K562 (cell line): ENCODE data around the gene HLA-E. TPM values are rescaled to one million over a fixed set of nuclear protein-coding genes. Genes with fewer than 3 reads are reported as not detected.

Source experiments
- ATAC-seq: fragments of 200-7000 bp; cut with Tn5 transposase; 3 replicates; pipeline ENCODE4 v1.9.1; 2020; ENCODE audit warnings: moderate library complexity
- BruUV-seq: library from RNA; stranded (reverse); fragments of 400-500 nt; replicated peaks from 2 replicates; lab custom pipeline; 2021; lab: Mats Ljungman, UMichigan
- CTCF ChIA-PET: fragments of 300-600 bp; formaldehyde crosslinking; extraction: SDS; loops from one replicate; lab custom pipeline; 2021; ENCODE audit warnings: low intra/inter-chr PET ratio; lab: Yijun Ruan, JAX
- POLR2A ChIA-PET: fragments of 300-600, 350-650 bp; sonication (Branson Sonifier 250); formaldehyde crosslinking; extraction: SDS; loops from one replicate; lab custom pipeline; 2021; ENCODE audit warnings: antibody characterized with exemption, inconsistent platforms; lab: Yijun Ruan, JAX
- DNase-seq, 4 experiments: peaks; one replicate each; pipeline versions ENCODE4 v3.0.0 to v3.0.0-alpha.2; 2011 to 2018; ENCODE audit warnings: low spot score in 3 of 4, mixed read lengths in 3 of 4; ENCODE audit errors: extremely low read depth in 1 of 4
- FAIRE-seq: peaks from 2 replicates; lab custom pipeline; 2011; peaks lifted over from hg19 to GRCh38; lab: Jason Lieb, UNC
- H2AFZ ChIP-seq: 2 replicates; pipeline ENCODE4 v1.6.0; 2011; ENCODE audit warnings: low read depth, low read length, control low read depth, inconsistent platforms
- H3K27ac ChIP-seq: fragments of 200-600 bp; 3 replicates; pipeline ENCODE4 v1.8.0; 2011; ENCODE audit warnings: low read depth, mild to moderate bottlenecking, control low read depth, inconsistent platforms, low read length, moderate library complexity, mixed read lengths; ENCODE audit errors: extremely low read depth
- H3K27me3 ChIP-seq, 2 experiments: fragments of 300-600 bp in 1 of 2; 2 replicates in 1 of 2; 3 replicates in 1 of 2; pipeline versions ENCODE4 v1.6.0 to v1.8.0; 2011; ENCODE audit warnings: inconsistent platforms in 2 of 2, low read length in 2 of 2, mild to moderate bottlenecking in 1 of 2, mixed read lengths in 1 of 2, moderate library complexity in 1 of 2; ENCODE audit not compliant: control insufficient read depth in 2 of 2, insufficient read depth in 2 of 2
- H3K36me3 ChIP-seq: fragments of 300-600 bp; 3 replicates; pipeline ENCODE4 v1.8.0; 2011; ENCODE audit warnings: mild to moderate bottlenecking, low read length, inconsistent platforms; ENCODE audit not compliant: control insufficient read depth, insufficient read depth
- H3K4me1 ChIP-seq, 2 experiments: fragments of 200-600 bp in 1 of 2; replicated peaks in 1 of 2; 2 replicates in 1 of 2; 3 replicates in 1 of 2; pipeline versions ENCODE4 v1.5.1 to v1.8.0; 2011; ENCODE audit warnings: inconsistent platforms in 2 of 2, low read length in 2 of 2, mild to moderate bottlenecking in 1 of 2, mixed read lengths in 1 of 2, moderate library complexity in 1 of 2; ENCODE audit not compliant: control insufficient read depth in 2 of 2, insufficient read depth in 2 of 2
- H3K4me2 ChIP-seq: 2 replicates; pipeline ENCODE4 v1.6.1; 2011; ENCODE audit warnings: low read length, control low read depth, inconsistent platforms, mixed read lengths; ENCODE audit not compliant: insufficient read depth
- H3K4me3 ChIP-seq: fragments of 200-600 bp; sonication (generic), shearing (Covaris generic); 2 replicates; pipeline ENCODE4 v1.5.1; 2016; ENCODE audit warnings: control low read depth, inconsistent platforms
- H3K79me2 ChIP-seq: fragments of 200-600 bp; 3 replicates; pipeline ENCODE4 v1.8.0; 2011; ENCODE audit warnings: low read length, inconsistent platforms; ENCODE audit not compliant: control insufficient read depth, insufficient read depth
- H3K9ac ChIP-seq, 2 experiments: 2 replicates each; pipeline versions ENCODE4 v1.6.0 to v1.6.1; 2011; ENCODE audit warnings: low read depth in 2 of 2, low read length in 2 of 2, control low read depth in 1 of 2, inconsistent platforms in 1 of 2, mild to moderate bottlenecking in 1 of 2, mixed read lengths in 1 of 2; ENCODE audit not compliant: insufficient read depth in 1 of 2
- H3K9me1 ChIP-seq: one replicate; pipeline ENCODE4 v1.6.0; 2011; ENCODE audit warnings: inconsistent platforms, mild to moderate bottlenecking, low read length, moderate library complexity; ENCODE audit not compliant: control insufficient read depth, insufficient read depth
- H3K9me3 ChIP-seq: replicated peaks from 2 replicates; pipeline ENCODE4 v1.5.1; 2011; ENCODE audit warnings: low read depth, low read length, inconsistent platforms; ENCODE audit not compliant: control insufficient read depth, insufficient read depth
- H4K20me1 ChIP-seq: replicated peaks from 2 replicates; pipeline ENCODE4 v1.6.1; 2011; ENCODE audit warnings: low read length, inconsistent platforms, mixed read lengths; ENCODE audit not compliant: control insufficient read depth, insufficient read depth
- ATF4 ChIP-seq: fragments of 450-650 bp; formaldehyde crosslinking; IDR thresholded peaks from 2 replicates; pipeline ENCODE4 v1.4.0; 2022; ENCODE audit warnings: mild to moderate bottlenecking, moderate library complexity
- ETV1 ChIP-seq: fragments of 450-650 bp; conservative IDR thresholded peaks from 2 replicates; pipeline ENCODE4 v1.6.1; 2016; ENCODE audit warnings: missing genetic modification characterization, control low read depth, low read depth, missing compliant biosample characterization
- MLLT1 ChIP-seq, 2 experiments: fragments of 450-650 bp; IDR thresholded peaks; 2 replicates each; pipeline ENCODE4 v1.6.1; 2016
- NBN ChIP-seq: fragments of 450-650 bp; IDR thresholded peaks from 2 replicates; pipeline ENCODE4 v1.6.1; 2016; ENCODE audit warnings: low read depth, mild to moderate bottlenecking
- NFRKB ChIP-seq: fragments of 450-650 bp; IDR thresholded peaks from 2 replicates; pipeline ENCODE4 v1.6.1; 2016; ENCODE audit warnings: low read depth
- PCBP2 ChIP-seq: fragments of 200-400 bp; formaldehyde crosslinking; IDR thresholded peaks from 2 replicates; pipeline ENCODE4 v1.6.1; 2018; ENCODE audit warnings: low read length, low read depth, mild to moderate bottlenecking, moderate library complexity; ENCODE audit not compliant: poor library complexity, severe bottlenecking
- THRA ChIP-seq: fragments of 450-650 bp; IDR thresholded peaks from 2 replicates; pipeline ENCODE4 v1.6.1; 2017; ENCODE audit warnings: mild to moderate bottlenecking, moderate library complexity
- XRCC5 ChIP-seq: fragments of 200-400 bp; formaldehyde crosslinking; IDR thresholded peaks from 2 replicates; pipeline ENCODE4 v1.6.1; 2017; ENCODE audit warnings: low read depth, mild to moderate bottlenecking, low read length
- ZBTB33 ChIP-seq: sonication (generic); formaldehyde crosslinking; IDR thresholded peaks from 2 replicates; pipeline ENCODE4 v1.8.1; 2023; ENCODE audit warnings: mild to moderate bottlenecking, missing genetic modification reagents
- ZNF253 ChIP-seq: fragments of 250-450 bp; sonication (Bioruptor Pico); conservative IDR thresholded peaks from 2 replicates; pipeline ENCODE4 v1.6.1; 2021; ENCODE audit warnings: mild to moderate bottlenecking
- ZNF449 ChIP-seq: fragments of 250-450 bp; sonication (Bioruptor Pico); IDR thresholded peaks from 2 replicates; pipeline ENCODE4 v1.8.0; 2022; ENCODE audit warnings: moderate library complexity, mild to moderate bottlenecking, inconsistent platforms
- ZNF584 ChIP-seq: fragments of 200-800 bp; sonication (Bioruptor generic); IDR thresholded peaks from 2 replicates; pipeline ENCODE4 v1.6.1; 2016; ENCODE audit warnings: low read depth, mild to moderate bottlenecking, missing genetic modification characterization, missing compliant biosample characterization
- WGBS: fragments of 100-300 bp; shearing (Covaris generic); methylation state at CpG from one replicate; pipeline ENCODE4 v1.1.6; 2016; ENCODE audit warnings: low coverage, mixed read lengths; ENCODE audit not compliant: insufficient coverage; ENCODE audit errors: missing lambda C conversion rate; 5-methylcytosine and 5-hydroxymethylcytosine counted together
- in situ Hi-C: fragments of 300-500 bp; cut with MboI; formaldehyde crosslinking; loops from 4 replicates; pipeline ENCODE4 v1.15.0; 2018; ENCODE audit warnings: inconsistent platforms, mixed read lengths
- intact Hi-C: fragments of 100-400 bp; cut with micrococcal nuclease; formaldehyde crosslinking; loops from 2 replicates; pipeline ENCODE4 v1.14.2; 2022
- polyA plus RNA-seq, 8 experiments: library from polyadenylated mRNA; depleted of rRNA in 4 of 8; stranded (reverse) in 5 of 8; unstranded in 3 of 8; fragments of >200 nt; fragmentation: Nextera tagmentation in 2 of 8; fragmentation: Illumina TruSeq in 1 of 8; extraction: Ambion mirVana in 2 of 8; extraction: Trizol in 1 of 8; gene quantifications; 2 replicates each; pipeline versions ENCODE4 v1.2.1 to v1.2.3, GENCODE V29; 2011 to 2014; ENCODE audit warnings: inconsistent platforms in 1 of 8, missing spikeins in 1 of 8
- total RNA-seq, 7 experiments: library from RNA; depleted of rRNA in 6 of 7; stranded (reverse); fragments of >200 nt in 6 of 7; fragmentation: Illumina TruSeq in 2 of 7; extraction: Trizol in 2 of 7; gene quantifications; 2 replicates each; pipeline versions ENCODE4 v1.2.1 to v1.2.3, GENCODE V29; 2011 to 2021; ENCODE audit warnings: low replicate concordance in 1 of 7

The HLA-E gene
- total and polyA plus RNA-seq, 9 of the 15 experiments (the other 6 are each of a cell fraction or from before 2014, with no cell fraction given): 3.2 to 39.9 (median 26.8) TPM

- FAIRE-seq (peak; percentile 35), DNase-seq (peak in 2 of 4 experiments; percentile 35), ATAC-seq (peak; percentile 42)
- ChIA-PET CTCF (no interaction called here), POLR2A (interaction anchor here (0.5 to 2.4 kb wide), 6 partner anchors 8 to 208 kb away, joined by 3 to 8 read pairs (median 4); partner anchors contain the start of gene MDC1)
- WGBS: 22% methylated on average over 5 of the region's 5 CpGs
- Histone ChIP-seq H3K79me2 (no peaks in the 10 kb centered on the region), H2AFZ (peak overlapping the region; percentile 94), H3K36me3 (no peaks in the 10 kb centered on the region), H3K9ac (peak overlapping the region in 1 of 2 experiments; percentile 12; a peak in 1 of 4 replicates), H4K20me1 (no peaks in the 10 kb centered on the region), H3K9me1 (no peaks in the 10 kb centered on the region), H3K27ac (peak overlapping the region; percentile 69), H3K4me2 (peak overlapping the region; percentile 13; the same call in 1 of the 2 replicates), H3K4me1 (peaks cover 0 to 26% of the 10 kb centered on the region in 2 experiments; a peak in 3 of 5 replicates), H3K9me3 (0 out of 2 replicates have a peak, but pooled peaks cover 4% of the 10 kb centered on the region), H3K4me3 (no peak overlapping the region), H3K27me3 (no peaks in the 10 kb centered on the region; a peak in 1 of 5 replicates)
- BruUV-seq: no TSS peak
- intact Hi-C loops (no loop called here), in situ Hi-C loops (no loop called here)
- 0 out of 2 replicates have a peak, but pooled peaks have one; percentile 19 for TF ChIP-seq ATF4 (CRISPR knock-in tag)
- TF ChIP-seq ZBTB33 (CRISPR knock-in tag): no peak
- TF ChIP-seq PCBP2: no peak
- 0 out of 2 replicates have a peak, but pooled peaks have one; percentile 63 for TF ChIP-seq ZNF449 (CRISPR knock-in tag)
- TF ChIP-seq ZNF584 (CRISPR knock-in tag): peak; percentile 87
- TF ChIP-seq ETV1 (tag): peak; percentile 94
- TF ChIP-seq XRCC5: no peak
- no peak for TF ChIP-seq ZNF253 (CRISPR knock-in tag)
- no peak for TF ChIP-seq NFRKB
- TF ChIP-seq MLLT1 (IDR thresholded peaks at IDR 0.05): peak in 1 of 2 experiments; percentile 82; a peak in 1 of 4 replicates
- peak; percentile 52; the same call in 1 of the 2 replicates for TF ChIP-seq NBN
- 0 out of 2 replicates have a peak, but pooled peaks have one; percentile 30 for TF ChIP-seq THRA
Measured at GRCh38 chr6:30508890-30509736, 19.8 kb downstream of the HLA-E start.
